Measurements from ENCODE around the gene NDUFB8.
A peak's percentile ranks its signal among the peaks of the same experiment; 100 is the strongest.

NDUFB8 gene

GRCh38 chr10:100569687-100570481, 40.2 kb upstream of the NDUFB8 start (continued):
- TF ChIP-seq ZNF398 (tag by site-specific recombination; IDR thresholded peaks at IDR 0.05) (peak; percentile 85), PRDM4 (tag by site-specific recombination; IDR thresholded peaks at IDR 0.05) (no peak), ZBTB6 (tag by site-specific recombination; IDR thresholded peaks at IDR 0.05) (0 out of 2 replicates have a peak, but pooled peaks have one; percentile 58), ZNF366 (tag by site-specific recombination; conservative IDR thresholded peaks at IDR 0.05) (no peak), ZNF354C (tag by site-specific recombination; IDR thresholded peaks at IDR 0.05; ENCODE audit: borderline replicate concordance, low read depth) (no peak), ZNF600 (tag by site-specific recombination; IDR thresholded peaks at IDR 0.05) (peak; percentile 79), ZNF48 (tag by site-specific recombination; IDR thresholded peaks at IDR 0.05) (no peak), SP2 (tag by site-specific recombination; IDR thresholded peaks at IDR 0.05) (peak; percentile 11; the same call in 1 of the 2 replicates), ZFP37 (tag by site-specific recombination; IDR thresholded peaks at IDR 0.05) (no peak), REPIN1 (tag by site-specific recombination; IDR thresholded peaks at IDR 0.05; ENCODE audit: low read depth) (no peak), SP7 (tag by site-specific recombination; IDR thresholded peaks at IDR 0.05) (0 out of 2 replicates have a peak, but pooled peaks have one; percentile 21), ZFHX2 (tag by site-specific recombination; conservative IDR thresholded peaks at IDR 0.05) (peak; percentile 86), ZNF24 (tag by site-specific recombination; IDR thresholded peaks at IDR 0.05) (no peak), EGR2 (tag by site-specific recombination; IDR thresholded peaks at IDR 0.05; ENCODE audit: low read depth) (peak; percentile 83), ZNF791 (tag by site-specific recombination; IDR thresholded peaks at IDR 0.05) (no peak), ZNF580 (tag by site-specific recombination; IDR thresholded peaks at IDR 0.05) (0 out of 2 replicates have a peak, but pooled peaks have one; percentile 23), TSHZ1 (tag by site-specific recombination; IDR thresholded peaks at IDR 0.05; ENCODE audit: borderline replicate concordance) (no peak), ZNF558 (tag by site-specific recombination; IDR thresholded peaks at IDR 0.05) (no peak), ZNF792 (tag by site-specific recombination; IDR thresholded peaks at IDR 0.05) (no peak), KLF9 (tag by site-specific recombination; IDR thresholded peaks at IDR 0.05; ENCODE audit: low read depth) (0 out of 2 replicates have a peak, but pooled peaks have one; percentile 16), ZNF433 (tag by site-specific recombination; IDR thresholded peaks at IDR 0.05; ENCODE audit: low read depth) (no peak), ZNF530 (tag by site-specific recombination; IDR thresholded peaks at IDR 0.05; ENCODE audit: low read depth) (no peak), HIC1 (tag by site-specific recombination; IDR thresholded peaks at IDR 0.05) (peak; percentile 8; the same call in 1 of the 2 replicates), ZNF549 (tag by site-specific recombination; IDR thresholded peaks at IDR 0.05) (no peak), ZNF664 (tag by site-specific recombination; IDR thresholded peaks at IDR 0.05) (no peak), ZNF341 (tag by site-specific recombination; IDR thresholded peaks at IDR 0.05; ENCODE audit: low read depth) (no peak), ZNF311 (tag by site-specific recombination; IDR thresholded peaks at IDR 0.05; ENCODE audit: borderline replicate concordance) (no peak), ZIC2 (tag by site-specific recombination; IDR thresholded peaks at IDR 0.05) (peak; percentile 83)
